HG02588 (cell line): Measurements from ENCODE around the gene MYPN.
"Not testable (repeated sequence)": the region's sequence is repeated elsewhere in the genome, so short reads cannot be mapped to it uniquely, and the experiment has no call there.

Experiments
- ATAC-seq: cut with Tn5 transposase; IDR thresholded peaks from one replicate; pipeline ENCODE4 v1.9.1; 2021; ENCODE audit warnings: mild to moderate bottlenecking, moderate library complexity; ENCODE audit not compliant: unreplicated experiment

Gene MYPN

DNA sequence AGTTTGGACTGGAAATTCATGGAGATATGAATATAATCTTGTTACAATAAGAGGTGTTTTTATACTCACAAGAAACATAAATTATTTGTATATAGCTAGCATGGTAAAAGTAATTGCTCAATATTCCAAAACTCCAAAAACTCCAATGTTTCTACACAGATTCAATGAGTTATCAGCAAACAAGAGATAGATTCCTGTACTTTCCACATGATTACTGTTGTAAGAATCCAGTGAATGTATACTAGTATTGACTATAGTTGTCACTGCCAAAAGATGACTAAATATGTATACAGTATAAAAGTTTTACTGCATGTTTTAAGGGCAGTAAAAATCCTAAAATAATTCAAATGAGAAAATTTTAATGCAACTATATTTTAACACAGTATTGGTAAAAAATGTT is 111.9 kb downstream of the MYPN start:
- ATAC-seq = no peak

DNA sequence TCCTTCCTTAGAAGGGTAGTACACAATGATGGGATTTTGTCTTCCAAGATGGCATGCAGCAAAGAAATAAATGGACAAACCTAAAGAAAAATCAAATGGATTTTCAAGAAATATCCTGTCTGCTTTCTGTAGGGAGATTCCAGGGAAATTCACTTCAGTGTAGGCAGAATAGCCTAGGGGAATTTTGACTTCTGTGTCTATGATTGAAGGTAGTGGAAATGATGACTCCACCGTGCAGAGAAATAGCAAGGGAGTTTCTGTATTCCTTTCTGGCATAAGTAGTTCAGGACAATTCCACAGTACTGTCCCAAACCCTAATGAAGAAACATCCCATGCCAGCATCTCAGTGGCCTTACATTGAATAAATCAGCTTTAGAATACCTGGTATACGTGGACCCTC is 113.1 kb downstream of the MYPN start:
- ATAC-seq = no peak

DNA sequence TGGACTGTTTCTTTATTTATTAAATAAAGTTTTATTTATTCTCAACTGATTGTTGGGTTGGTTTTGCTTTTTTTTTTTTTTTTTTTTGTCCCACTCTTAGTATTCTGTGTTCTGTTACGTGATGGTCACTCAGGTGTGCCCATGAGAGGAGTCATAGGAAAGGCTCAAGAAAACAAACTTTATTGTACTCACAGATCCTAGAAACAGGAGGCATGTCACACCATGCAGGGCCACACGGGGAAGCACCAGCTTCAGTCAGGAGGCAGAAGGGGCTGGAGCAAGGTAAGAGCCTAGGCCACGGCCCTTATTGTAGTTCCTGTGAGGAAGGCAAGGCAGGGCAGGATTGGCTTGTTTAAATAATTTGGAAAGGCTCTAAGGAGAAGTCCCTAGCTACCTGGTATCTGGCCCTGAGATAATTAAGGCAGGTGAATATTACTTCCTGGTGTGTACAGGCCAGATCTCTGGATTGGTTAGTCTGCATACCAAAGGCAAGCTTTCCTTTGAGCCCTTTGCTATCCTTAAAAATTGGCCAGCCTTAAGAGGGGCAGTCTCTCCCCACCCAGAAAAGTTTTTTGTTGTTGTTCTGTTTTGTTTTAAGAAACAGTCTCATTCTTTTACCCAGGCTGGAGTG is 114.4 kb downstream of the MYPN start:
- no peak for ATAC-seq

DNA sequence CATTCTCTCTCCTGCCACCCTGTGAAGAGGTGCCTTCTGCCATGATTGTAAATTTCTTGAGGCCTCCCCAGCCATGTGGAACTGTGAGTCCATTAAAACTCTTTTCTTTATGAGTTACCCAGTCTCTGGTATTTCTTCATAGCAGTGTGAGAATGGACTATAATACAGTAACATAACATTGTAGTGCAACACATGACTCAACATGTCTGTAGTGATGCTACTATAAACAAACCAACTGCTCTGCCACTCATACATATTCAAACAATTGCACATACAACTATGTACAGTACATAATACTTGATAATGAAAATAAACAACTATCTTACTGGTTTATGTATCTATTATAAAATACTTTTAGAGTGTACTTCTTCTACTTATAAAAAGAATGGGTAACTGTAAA is 115.5 kb downstream of the MYPN start:
- no peak for ATAC-seq

DNA sequence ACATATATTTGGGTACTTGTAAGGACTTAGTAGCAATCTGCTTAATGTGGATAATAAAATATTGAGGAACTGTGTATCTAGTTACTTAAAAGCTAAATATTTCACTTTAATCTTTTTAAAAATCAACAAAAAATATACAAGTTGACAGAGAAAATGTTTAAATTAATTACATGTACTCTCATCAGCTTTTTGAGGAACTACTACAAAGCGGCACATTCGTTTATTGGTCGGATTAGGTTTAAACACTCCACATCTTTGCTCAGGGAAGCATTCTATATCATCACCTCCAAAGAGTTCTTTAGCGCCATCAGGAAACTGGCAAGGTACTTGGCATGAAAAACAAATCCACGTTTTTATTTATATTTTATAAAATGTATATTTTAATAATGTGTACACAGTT is 121.0 kb downstream of the MYPN start:
- no peak for ATAC-seq

DNA sequence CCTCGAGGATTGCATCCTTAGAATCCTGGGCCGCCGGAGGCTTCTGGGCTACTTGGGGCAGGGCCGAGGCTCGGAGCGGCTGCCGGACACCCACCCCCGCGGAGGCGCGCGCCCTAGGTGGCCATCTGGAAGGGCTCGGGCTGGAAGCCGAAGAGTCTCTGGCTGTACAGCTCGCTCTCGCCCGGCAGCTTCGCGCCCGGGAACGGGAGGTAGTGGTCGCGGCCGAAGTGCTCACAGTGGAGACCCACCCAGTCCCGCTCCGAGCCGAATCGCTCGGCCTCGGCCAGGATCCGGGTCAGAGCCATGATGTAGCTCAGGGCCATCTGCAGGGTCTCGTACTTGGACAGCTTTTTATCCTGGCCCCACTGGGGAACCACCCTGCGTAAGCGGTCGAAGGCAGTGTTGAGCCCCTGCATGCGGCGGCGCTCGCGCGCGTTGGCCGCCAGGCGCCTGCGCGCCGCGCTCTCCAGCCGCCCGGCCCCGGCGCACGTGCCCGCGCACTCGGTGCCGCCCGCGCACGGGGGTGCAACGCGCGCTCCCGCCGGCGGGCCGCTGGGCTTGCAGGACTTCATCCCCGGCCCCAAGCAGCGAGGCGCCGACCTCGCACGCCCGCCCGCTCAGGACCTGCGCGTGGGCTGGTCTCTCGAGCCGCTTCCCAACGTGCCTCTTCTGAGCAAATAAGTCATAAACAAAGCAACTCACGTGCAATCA is 122.0 kb downstream of the MYPN start:
- peak; percentile 90 for ATAC-seq

DNA sequence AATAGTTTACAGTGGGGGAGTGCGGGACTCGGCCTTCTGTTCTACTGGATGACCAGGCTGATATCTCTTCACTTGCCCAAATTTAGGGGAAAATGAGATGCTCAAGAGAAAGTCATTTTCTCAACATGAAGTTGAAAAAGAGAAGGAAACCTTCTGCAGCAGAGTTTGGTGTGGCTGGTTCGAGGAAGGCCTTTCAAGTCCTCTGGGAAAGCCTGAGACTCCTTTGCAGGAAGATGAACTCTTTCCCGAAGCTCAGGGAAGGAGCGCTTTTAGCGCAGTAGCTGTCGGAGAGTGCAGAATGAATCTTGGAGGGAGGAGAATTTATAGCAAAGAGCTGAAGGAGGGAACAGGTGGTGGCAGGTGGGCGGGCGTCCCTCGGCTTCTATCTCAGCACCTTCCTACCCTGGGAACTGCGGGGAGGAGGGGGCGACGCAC is 122.5 kb downstream of the MYPN start, which contains the start of gene ATOH7:
ATOH7 (minus strand) TSS at position 297 of the 435 bp plus-strand sequence. CDS start 436 bp downstream, outside the sequence.
- no peak for ATAC-seq

DNA sequence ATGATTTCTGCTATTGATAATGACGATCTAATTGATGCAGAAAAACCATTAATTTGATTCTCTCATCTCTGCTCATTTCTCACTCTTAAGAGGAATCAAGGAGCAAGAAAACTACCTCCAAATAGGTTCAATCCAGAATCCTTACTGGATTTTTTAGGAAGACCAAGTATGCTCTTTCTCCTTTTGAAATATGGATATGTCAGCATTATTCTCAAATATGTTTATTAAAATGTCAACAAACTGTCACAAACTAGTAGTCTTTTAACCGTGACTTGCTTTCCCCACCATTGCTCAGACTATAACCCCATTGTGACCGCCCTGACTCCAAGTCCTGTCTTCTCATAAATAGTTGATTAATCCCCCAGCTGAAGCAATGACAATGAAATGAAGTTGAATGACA is 123.8 kb downstream of the MYPN start:
- ATAC-seq = no peak

DNA sequence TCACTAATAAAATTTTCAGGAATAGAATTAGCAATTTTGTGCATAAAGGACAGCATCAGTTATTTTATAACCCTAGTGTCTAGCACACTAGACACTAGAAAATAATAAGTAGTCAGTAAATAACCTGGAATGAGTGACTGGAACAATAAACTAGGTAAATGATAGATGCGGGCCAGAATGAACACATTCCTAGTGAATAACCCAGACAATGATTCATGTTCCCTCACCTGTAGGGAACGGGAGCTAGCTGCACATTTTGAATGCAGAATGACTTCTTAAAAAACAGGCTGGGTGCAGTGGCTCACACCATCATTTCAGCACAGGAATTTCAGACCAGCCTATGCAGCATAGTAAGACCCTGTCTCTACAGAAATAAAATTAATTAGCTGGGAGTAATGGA is 125.8 kb downstream of the MYPN start:
- no peak for ATAC-seq

DNA sequence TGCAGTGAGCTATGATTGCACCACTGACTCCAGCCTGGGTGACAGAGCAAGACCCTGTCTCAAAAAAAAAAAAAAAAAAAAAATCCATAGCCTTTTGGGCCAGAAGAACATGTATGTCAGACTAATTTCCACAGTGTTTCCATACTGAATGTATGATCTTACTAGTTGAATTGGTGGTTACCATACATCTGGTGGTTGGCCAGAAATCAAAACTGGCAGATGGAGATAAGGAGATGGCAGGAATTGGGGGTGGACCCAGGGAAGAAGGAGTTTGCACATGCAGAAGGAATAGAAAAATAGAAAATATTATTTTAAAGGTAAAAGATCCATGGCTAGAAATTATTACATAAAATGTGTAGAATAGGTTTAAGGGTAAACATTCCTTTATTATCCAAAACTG is 126.3 kb downstream of the MYPN start:
- no peak for ATAC-seq

DNA sequence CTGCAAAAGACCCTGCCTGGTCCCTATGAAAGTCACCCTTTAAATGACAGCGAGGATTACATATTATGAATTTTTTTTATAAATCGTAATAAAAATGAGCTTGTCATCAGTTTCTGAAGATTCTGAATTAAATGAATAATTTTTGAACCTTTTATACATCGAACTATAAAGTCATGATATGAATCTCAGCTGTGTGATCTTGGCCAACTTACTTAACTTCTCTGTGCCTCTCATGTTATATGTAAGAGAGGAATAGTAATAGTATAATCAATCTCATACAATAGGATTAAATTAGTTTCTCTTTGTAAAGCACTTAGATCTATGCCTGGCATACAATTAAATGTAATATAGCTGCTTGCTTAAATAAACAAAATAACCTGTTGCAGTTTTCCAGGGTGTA is 127.9 kb downstream of the MYPN start:
- ATAC-seq = no peak

DNA sequence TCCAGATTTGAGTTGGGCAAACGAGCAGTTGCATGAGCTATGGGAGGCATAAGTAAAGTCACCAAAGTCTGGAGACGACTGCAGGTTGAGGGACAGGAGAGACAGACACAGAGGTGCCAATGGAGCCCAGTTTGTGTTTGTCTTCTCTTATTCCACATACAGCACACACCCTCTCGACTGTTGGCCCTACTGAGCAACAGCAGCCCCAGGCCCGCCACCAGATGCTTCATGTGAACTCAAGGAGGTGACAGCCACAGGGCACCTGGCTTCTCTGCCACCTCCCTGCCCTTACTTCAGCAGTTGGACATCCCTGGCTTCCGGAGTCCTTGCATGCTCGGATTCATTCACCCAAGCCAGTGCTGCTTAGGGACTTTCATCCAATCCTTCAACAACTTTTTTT is 129.1 kb downstream of the MYPN start:
- no peak for ATAC-seq

DNA sequence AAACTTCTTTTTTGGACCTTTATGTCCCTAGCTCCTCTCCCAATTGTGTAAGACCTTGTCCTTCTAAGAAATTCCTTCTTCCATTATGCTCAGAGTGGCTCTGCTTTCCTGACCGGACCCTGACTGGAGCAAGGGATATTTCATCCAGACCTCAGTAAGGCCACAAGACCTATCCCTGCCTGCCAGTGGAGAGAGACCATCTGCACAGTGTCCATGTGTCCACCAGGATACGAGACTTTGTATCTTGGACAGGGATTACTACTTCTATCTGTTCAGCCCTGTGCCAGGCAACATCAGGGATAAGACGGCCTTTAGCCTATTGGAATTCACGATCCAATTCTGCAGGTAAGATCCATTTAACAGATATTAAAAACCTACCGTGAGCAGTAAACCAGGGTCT is 129.8 kb downstream of the MYPN start:
- no peak for ATAC-seq

DNA sequence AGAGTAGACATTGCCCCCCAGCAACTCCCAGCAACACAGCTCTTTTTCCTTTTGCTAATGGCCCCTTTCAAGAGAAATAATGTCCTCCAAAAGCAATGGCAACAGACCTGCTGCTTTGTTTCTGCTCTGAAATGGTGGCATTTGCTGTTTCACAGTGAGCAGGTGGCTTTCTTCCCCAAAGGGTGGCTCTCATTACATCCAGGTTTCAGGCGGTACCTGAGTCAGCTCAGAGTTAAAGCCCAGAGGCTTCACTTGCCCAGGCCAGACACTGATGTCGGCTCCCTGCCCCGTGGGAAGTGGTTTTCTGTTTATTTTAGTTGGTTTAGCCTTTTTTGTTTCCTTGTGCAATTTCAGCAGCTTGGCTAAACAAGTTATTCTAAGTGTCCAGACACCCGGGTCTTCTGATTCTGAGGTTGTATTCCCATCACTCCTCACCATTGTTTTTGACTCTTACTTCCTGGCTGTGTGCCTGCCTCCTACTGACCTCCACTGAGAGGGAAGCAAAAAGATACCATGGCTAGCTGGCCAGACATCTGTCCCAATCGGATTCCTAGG is 130.4 kb downstream of the MYPN start:
- no peak for ATAC-seq

DNA sequence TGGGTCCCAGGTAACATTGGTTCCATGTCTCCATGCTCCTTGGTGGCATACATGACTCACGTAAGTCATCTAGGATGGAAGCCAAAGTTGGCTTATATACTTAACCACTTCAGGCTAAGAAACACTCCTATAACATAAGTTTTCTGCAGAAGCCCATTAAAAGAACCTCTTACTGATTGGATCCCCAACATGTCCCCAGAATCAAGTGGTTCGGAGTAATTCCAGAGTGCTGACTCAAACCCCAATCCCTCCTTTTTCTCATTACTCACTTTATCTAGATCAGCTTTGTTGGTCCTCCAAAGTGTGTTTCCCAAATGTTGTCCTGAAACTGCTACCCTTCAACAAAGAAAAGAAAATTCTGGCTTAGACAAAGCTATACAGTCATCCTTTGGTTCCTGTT is 132.8 kb downstream of the MYPN start:
- no peak for ATAC-seq

DNA sequence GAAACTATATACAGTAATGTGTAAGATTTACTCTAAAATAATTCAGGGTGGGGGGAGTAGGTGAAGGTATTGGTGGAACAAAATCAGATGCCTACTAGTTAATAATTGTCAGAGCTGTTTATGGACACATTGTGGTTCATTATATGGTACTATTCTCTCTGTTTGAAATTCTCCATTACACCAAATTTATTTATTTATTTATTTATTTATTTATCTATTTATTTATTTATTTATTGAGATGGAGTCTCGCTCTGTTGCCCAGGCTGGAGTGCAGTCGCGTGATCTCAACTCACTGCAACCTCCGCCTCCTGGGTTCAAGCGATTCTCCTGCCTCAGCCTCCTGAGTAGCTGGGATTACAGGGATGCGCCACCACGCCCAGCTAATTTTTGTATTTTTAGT is 137.1 kb downstream of the MYPN start:
- ATAC-seq = not testable (repeated sequence)

DNA sequence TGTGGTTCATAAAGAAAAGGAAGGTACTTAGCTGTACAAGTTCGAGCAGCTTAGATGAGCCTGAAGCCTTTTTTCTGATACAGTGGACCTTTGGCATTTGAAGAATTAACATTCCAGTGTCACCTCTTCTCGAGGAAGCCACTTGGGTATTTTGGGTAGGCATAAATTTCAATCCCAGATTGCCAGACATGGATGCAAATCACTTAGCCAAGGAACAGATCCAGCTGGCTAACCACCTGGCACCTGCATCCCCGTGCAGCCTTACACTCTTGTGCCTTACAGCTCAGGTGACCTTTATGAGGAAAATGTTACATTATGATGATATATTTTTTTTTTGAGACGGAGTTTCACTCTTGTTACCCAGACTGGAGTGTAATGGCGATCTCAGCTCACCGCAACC is 138.6 kb downstream of the MYPN start:
- ATAC-seq = no peak

DNA sequence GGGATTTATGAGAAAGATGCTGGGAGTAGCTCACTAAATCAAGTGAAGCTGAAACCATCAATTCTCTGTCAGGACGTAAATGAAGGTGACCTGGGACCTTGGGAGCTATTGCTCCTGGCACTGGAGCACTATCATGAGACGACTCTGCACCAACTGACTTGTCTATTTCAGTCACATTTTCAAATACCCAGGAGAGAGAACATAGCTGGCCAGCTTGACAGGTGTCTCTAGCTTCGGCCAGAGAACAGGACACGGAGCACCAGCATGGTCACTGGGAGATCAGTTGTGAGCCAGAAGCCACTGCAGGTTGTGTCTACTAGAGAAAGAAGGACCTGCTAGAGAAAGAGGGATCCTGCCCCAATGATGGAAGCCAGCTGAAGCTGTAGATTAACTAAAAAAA is 140.0 kb downstream of the MYPN start:
- no peak for ATAC-seq

DNA sequence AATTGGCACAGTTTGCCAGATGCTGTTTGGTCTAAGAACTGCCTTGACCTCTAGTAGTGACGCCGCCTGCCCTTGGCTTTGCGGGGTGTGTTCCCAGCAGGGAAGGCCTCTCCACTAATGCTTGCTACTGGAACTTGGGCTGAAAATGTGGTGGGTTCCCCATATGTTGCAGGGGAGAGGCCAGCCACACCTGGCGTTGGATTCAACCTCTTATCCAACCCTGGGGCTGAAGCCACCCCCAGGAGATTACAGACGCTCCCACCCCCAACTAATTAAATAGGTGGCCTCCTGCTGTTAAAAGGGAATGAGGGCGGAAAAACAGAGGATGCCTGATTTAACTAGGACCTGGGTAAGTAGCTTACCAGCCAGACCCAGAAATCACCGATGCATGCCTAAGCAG is 141.9 kb downstream of the MYPN start:
- no peak for ATAC-seq

DNA sequence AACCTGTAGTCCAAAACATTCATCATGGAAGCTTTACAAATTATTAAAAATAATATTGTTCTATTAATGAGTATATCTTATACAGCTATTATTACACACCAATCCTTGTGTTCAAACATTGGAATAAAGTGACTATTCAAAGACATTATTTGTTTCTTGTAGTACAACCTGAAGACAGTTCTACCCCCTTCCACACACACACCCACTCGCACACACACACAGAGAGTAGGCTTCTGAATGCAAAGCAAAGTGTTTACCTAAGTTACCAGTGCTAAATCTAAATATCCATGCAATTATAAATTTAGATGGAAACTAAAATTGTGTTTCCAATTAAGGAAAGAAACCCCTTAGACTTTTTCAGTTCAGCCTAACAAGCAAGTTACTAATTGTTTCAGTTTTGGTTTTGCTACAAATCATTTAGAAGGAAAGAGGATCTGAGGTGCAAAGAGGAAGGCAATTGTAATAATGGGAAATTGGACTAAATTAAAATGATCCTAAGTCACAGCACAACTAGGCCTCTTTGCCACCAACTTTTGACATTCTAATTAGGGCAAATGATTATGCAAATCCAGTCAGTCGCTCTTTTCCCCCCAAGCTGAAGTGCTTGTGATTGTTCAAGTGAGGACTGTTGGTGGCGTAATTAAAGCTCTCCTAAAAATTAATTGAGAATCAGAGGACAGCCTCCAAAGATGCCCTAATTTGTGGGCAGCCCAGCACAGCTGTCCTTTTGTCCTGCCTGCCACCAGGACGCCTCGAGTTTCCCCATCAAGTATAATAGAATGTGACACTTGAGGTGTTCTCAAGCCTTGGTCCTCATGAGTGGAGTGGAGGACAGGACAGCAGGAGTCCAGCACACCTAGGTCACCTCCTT is 142.6 kb downstream of the MYPN start:
- no peak for ATAC-seq

DNA sequence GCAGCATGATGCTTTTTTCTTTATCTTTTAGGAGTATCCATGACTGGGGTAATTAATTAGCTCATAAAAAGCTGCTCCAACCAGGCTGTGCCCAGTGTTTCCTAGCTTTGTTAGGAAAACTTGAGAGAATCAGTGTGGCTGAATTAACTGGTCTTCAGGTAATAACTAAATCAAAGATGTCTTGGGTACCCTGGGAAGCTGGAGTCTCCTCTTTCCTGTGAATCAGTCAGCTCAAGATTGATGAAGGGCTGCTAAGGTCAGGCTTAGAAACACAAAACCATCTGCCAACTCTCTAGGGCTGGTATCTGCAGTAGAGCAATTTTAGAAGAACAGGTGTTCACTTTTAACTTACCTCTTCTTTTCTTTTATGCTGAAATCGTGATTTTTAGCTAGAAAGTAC is 144.1 kb downstream of the MYPN start:
- ATAC-seq = no peak
